OCI-LY7 (cell line): ENCODE measurements around the gene BICRAL. TPM values are rescaled to one million over a fixed set of nuclear protein-coding genes. Genes with fewer than 3 reads are reported as not detected.

Experiments used
- BruUV-seq: library from RNA; stranded (reverse); fragments of 400-500 nt; replicated peaks from 2 replicates; lab custom pipeline; 2021; lab: Mats Ljungman, UMichigan
- CTCF ChIA-PET: fragments of 300-600 bp; sonication (Branson Sonifier 250); formaldehyde crosslinking; loops from one replicate; lab custom pipeline; 2022; ENCODE audit warnings: antibody characterized with exemption; ENCODE audit not compliant: unreplicated experiment; lab: Charles Lee
- POLR2A ChIA-PET: fragments of 300-600 bp; sonication (Branson Sonifier 250); formaldehyde crosslinking; loops from one replicate; lab custom pipeline; 2022; ENCODE audit warnings: antibody characterized with exemption; lab: Charles Lee
- DNase-seq: peaks from one replicate; pipeline ENCODE4 v3.0.0-alpha.2; 2015; ENCODE audit warnings: low spot score
- H2AFZ ChIP-seq: fragments of 200-600 bp; sonication (generic), shearing (Covaris generic); 2 replicates; pipeline ENCODE4 v1.6.1; 2014; ENCODE audit warnings: mild to moderate bottlenecking, antibody characterized with exemption, low read length, moderate library complexity
- H3K27ac ChIP-seq: fragments of 200-600 bp; sonication (generic); 2 replicates; pipeline ENCODE4 v1.5.1; 2014; ENCODE audit warnings: mixed run types, low read depth, mild to moderate bottlenecking, moderate library complexity, low read length, inconsistent platforms; ENCODE audit not compliant: poor library complexity, severe bottlenecking
- H3K36me3 ChIP-seq: fragments of 200-600 bp; sonication (generic); 2 replicates; pipeline ENCODE4 v1.6.1; 2014; ENCODE audit warnings: mild to moderate bottlenecking, antibody characterized with exemption, low read length, moderate library complexity, mixed read lengths; ENCODE audit not compliant: insufficient read depth
- H3K4me1 ChIP-seq: fragments of 200-600 bp; sonication (generic); 2 replicates; pipeline ENCODE4 v1.5.1; 2014; ENCODE audit warnings: mild to moderate bottlenecking, low read length; ENCODE audit not compliant: insufficient read depth, poor library complexity, severe bottlenecking
- H3K4me2 ChIP-seq: fragments of 200-600 bp; sonication (generic); 2 replicates; pipeline ENCODE4 v1.6.1; 2014; ENCODE audit warnings: mild to moderate bottlenecking, low read length
- H3K4me3 ChIP-seq: fragments of 200-600 bp; sonication (generic); 2 replicates; pipeline ENCODE4 v1.5.1; 2014; ENCODE audit warnings: mild to moderate bottlenecking, low read depth, low read length; ENCODE audit not compliant: poor library complexity, severe bottlenecking
- H3K79me2 ChIP-seq: fragments of 200-600 bp; sonication (generic); 2 replicates; pipeline ENCODE4 v1.6.1; 2016; ENCODE audit warnings: low read depth, mild to moderate bottlenecking, low read length, moderate library complexity, mixed read lengths; ENCODE audit not compliant: insufficient read depth
- H3K9me2 ChIP-seq: fragments of 200-600 bp; sonication (generic); 2 replicates; pipeline ENCODE4 v1.6.1; 2016; ENCODE audit warnings: mild to moderate bottlenecking, low read length, mixed read lengths; ENCODE audit not compliant: insufficient read depth
- H3K9me3 ChIP-seq: fragments of 200-600 bp; sonication (generic); 2 replicates; pipeline ENCODE4 v1.6.1; 2014; ENCODE audit warnings: mild to moderate bottlenecking, mixed run types, low read length, mixed read lengths
- H4K20me1 ChIP-seq: fragments of 200-600 bp; sonication (generic); 2 replicates; pipeline ENCODE4 v1.6.1; 2014; ENCODE audit warnings: mild to moderate bottlenecking, antibody characterized with exemption, low read length, moderate library complexity, mixed read lengths; ENCODE audit not compliant: insufficient read depth
- EZH2phosphoT487 ChIP-seq: fragments of 200-600 bp; sonication (generic); IDR thresholded peaks from 2 replicates; pipeline ENCODE4 v1.6.1; 2018; ENCODE audit warnings: low read depth, borderline replicate concordance, mild to moderate bottlenecking, mixed run types, antibody characterized with exemption, low read length, moderate library complexity, mixed read lengths
- intact Hi-C: fragments of 100-400 bp; cut with micrococcal nuclease; formaldehyde crosslinking; loops from one replicate; pipeline ENCODE4 v1.10.0; 2022; ENCODE audit not compliant: unreplicated experiment
- total RNA-seq, 2 experiments: library from RNA; depleted of rRNA in 1 of 2; stranded (reverse); fragments of >200 nt in 1 of 2; shearing (Covaris generic) in 1 of 2; gene quantifications; 2 replicates each; pipeline ENCODE4 v1.2.3, GENCODE V29; 2014 to 2022
- TF ChIP-seq, protein P1 (sequence below): fragments of 200-600 bp; sonication (generic); conservative IDR thresholded peaks from 2 replicates; pipeline ENCODE4 v1.5.1; 2014; ENCODE audit warnings: mild to moderate bottlenecking, antibody characterized with exemption, low read length, moderate library complexity, mixed read lengths

BICRAL gene
- total RNA-seq, 2 experiments from 2014 or later = 10.3 to 25.7 TPM

DNA sequence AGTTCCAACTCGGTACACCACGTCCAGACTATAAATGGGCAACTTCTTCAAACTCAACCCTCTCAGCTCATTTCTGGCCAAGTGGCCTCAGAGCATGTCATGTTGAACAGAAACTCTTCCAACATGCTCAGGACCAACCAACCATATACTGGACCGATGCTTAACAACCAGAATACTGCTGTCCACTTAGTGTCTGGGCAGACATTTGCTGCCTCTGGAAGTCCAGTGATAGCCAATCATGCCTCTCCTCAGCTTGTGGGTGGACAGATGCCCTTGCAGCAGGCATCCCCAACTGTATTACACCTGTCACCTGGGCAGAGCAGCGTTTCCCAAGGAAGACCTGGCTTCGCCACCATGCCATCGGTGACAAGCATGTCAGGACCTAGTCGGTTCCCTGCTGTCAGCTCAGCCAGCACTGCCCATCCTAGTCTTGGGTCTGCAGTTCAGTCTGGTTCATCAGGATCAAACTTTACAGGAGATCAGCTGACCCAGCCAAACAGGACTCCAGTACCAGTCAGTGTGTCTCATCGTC is 47.8 kb downstream of the BICRAL start:
- Histone ChIP-seq H2AFZ (no peak overlapping the region), H3K9me3 (no peaks in the 10 kb centered on the region), H3K4me3 (no peak overlapping the region), H3K27ac (no peak overlapping the region), H3K4me1 (no peaks in the 10 kb centered on the region), H3K4me2 (no peak overlapping the region), H3K9me2 (no peaks in the 10 kb centered on the region), H4K20me1 (no peaks in the 10 kb centered on the region), H3K36me3 (peaks cover 74% of the 10 kb centered on the region), H3K79me2 (0 out of 2 replicates have a peak, but pooled peaks cover under 1% of the 10 kb centered on the region)
- no peak for TF ChIP-seq EZH2phosphoT487
- TF ChIP-seq, protein P1, sequence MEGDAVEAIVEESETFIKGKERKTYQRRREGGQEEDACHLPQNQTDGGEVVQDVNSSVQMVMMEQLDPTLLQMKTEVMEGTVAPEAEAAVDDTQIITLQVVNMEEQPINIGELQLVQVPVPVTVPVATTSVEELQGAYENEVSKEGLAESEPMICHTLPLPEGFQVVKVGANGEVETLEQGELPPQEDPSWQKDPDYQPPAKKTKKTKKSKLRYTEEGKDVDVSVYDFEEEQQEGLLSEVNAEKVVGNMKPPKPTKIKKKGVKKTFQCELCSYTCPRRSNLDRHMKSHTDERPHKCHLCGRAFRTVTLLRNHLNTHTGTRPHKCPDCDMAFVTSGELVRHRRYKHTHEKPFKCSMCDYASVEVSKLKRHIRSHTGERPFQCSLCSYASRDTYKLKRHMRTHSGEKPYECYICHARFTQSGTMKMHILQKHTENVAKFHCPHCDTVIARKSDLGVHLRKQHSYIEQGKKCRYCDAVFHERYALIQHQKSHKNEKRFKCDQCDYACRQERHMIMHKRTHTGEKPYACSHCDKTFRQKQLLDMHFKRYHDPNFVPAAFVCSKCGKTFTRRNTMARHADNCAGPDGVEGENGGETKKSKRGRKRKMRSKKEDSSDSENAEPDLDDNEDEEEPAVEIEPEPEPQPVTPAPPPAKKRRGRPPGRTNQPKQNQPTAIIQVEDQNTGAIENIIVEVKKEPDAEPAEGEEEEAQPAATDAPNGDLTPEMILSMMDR = no peak
- CTCF ChIA-PET = no interaction called here
- no TSS peak for BruUV-seq
- intact Hi-C loops = no loop called here
- no peak for DNase-seq
- POLR2A ChIA-PET = no interaction called here

DNA sequence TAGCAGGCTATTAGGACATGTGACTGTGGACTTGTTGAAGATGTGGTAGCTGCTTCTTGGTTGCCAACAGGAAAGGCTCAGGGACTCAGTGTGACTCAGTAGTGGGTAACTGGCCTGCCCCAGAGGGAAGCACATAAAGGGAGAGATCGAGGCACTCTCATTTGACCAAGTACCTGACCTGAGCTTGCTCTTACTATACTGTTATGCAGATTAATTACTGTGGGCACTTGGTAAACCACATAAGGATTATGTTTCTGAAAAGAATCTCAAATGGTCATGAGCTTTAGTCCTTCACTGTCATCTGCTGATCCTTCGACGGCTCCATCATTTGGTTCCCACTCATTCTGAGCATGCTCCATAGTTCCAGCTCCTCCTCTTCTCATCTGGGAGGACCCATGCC is 49.4 kb downstream of the BICRAL start:
- Histone ChIP-seq H3K9me2 (no peaks in the 10 kb centered on the region), H4K20me1 (no peaks in the 10 kb centered on the region), H3K79me2 (0 out of 2 replicates have a peak, but pooled peaks cover 4% of the 10 kb centered on the region), H2AFZ (no peak overlapping the region), H3K4me1 (no peaks in the 10 kb centered on the region), H3K27ac (no peak overlapping the region), H3K4me2 (no peak overlapping the region), H3K4me3 (no peak overlapping the region), H3K9me3 (no peaks in the 10 kb centered on the region), H3K36me3 (peaks cover 79% of the 10 kb centered on the region)
- BruUV-seq = no TSS peak
- CTCF ChIA-PET = no interaction called here
- POLR2A ChIA-PET = interaction anchor here (0.6 to 1.2 kb wide), 6 partner anchors 10 to 193 kb away, joined by 3 to 4 read pairs (median 3); no protein-coding TSS in a partner anchor
- no peak for DNase-seq
- TF ChIP-seq, protein P1 = no peak
- TF ChIP-seq EZH2phosphoT487 = no peak
- intact Hi-C loops = no loop called here

DNA sequence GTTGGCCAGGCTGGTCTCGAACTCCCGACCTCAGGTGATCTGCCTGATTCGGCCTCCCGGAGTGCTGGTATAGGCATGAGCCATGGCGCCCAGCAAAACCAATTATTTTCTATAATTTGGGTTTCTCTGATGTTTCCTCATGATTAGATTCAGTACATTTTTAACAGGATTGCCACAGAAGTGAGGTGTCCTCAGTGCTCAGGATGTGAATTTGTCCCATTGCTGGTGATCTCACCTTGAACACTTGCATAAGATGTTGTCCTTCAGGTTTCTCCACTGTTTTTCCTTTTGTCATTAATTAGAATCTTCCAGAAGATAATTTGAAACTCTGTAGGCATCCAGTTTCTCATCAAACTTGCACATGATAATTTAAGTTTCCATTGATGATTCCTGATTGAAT is 52.2 kb downstream of the BICRAL start:
- ChIA-PET POLR2A (interaction anchor here (0.7 kb wide), 1 partner anchor 151 kb away, joined by 3 read pairs; no protein-coding TSS in a partner anchor), CTCF (no interaction called here)
- Histone ChIP-seq H4K20me1 (no peaks in the 10 kb centered on the region), H3K4me2 (no peak overlapping the region), H2AFZ (no peak overlapping the region), H3K27ac (no peak overlapping the region), H3K36me3 (peaks cover 61% of the 10 kb centered on the region), H3K9me2 (no peaks in the 10 kb centered on the region), H3K4me1 (no peaks in the 10 kb centered on the region), H3K79me2 (0 out of 2 replicates have a peak, but pooled peaks cover 4% of the 10 kb centered on the region), H3K4me3 (no peak overlapping the region), H3K9me3 (no peaks in the 10 kb centered on the region)
- no TSS peak for BruUV-seq
- DNase-seq = no peak
- intact Hi-C loops = no loop called here
- TF ChIP-seq EZH2phosphoT487 = no peak
- TF ChIP-seq, protein P1 = no peak
